T-cell (primary cell): ENCODE measurements around the gene SENP7. TPM values are rescaled to one million over a fixed set of nuclear protein-coding genes. Genes with fewer than 3 reads are reported as not detected.

Experiments used
- ATAC-seq, 4 experiments: fragments of 200-7000 bp in 3 of 4; fragments of 150-1000 bp in 1 of 4; cut with Tn5 transposase; replicated peaks in 1 of 4; 1 replicate in 3 of 4; 2 replicates in 1 of 4; pipeline ENCODE4 v1.10.0; 2021; ENCODE audit warnings: moderate library complexity in 3 of 4, mild to moderate bottlenecking in 2 of 4, moderate number of reproducible peaks in 1 of 4
- CTCF ChIA-PET, 2 donors: fragments of 300-600 bp; sonication (Branson Sonifier 250); formaldehyde crosslinking; loops; one replicate each; lab custom pipeline; 2022; ENCODE audit warnings: antibody characterized with exemption in 2 of 2; lab: Charles Lee
- POLR2A ChIA-PET, 2 donors: fragments of 300-600 bp; sonication (Branson Sonifier 250); formaldehyde crosslinking; loops; one replicate each; lab custom pipeline; 2022; ENCODE audit warnings: antibody characterized with exemption in 2 of 2; lab: Charles Lee
- DNase-seq, 35 experiments: peaks; one replicate each; pipeline versions ENCODE4 v3.0.0 to v3.0.0-alpha.2; 2013 to 2023
- H3K27ac ChIP-seq: one replicate; pipeline ENCODE4 v1.5.1; 2013; ENCODE audit warnings: low read length
- H3K27me3 ChIP-seq, 2 experiments: replicated peaks in 1 of 2; 1 replicate in 1 of 2; 2 replicates in 1 of 2; pipeline versions ENCODE4 v1.6.1 to v1.7.0; 2013; ENCODE audit warnings: low read length in 1 of 2, mixed read lengths in 1 of 2; ENCODE audit not compliant: control insufficient read depth in 2 of 2, insufficient read depth in 2 of 2; ENCODE audit errors: extremely low read depth in 1 of 2
- H3K36me3 ChIP-seq, 2 donors: 1 replicate in 1 of 2; 2 replicates in 1 of 2; pipeline versions ENCODE4 v1.6.1 to v1.7.0; 2013; ENCODE audit warnings: low read length in 1 of 2; ENCODE audit not compliant: control insufficient read depth in 2 of 2, insufficient read depth in 1 of 2; ENCODE audit errors: extremely low read depth in 1 of 2
- H3K4me1 ChIP-seq, 2 experiments: 1 replicate in 1 of 2; 2 replicates in 1 of 2; pipeline versions ENCODE4 v1.6.1 to v1.7.0; 2013; ENCODE audit warnings: low read length in 2 of 2, mixed read lengths in 1 of 2; ENCODE audit not compliant: insufficient read depth in 2 of 2, control insufficient read depth in 1 of 2; ENCODE audit errors: extremely low read depth in 1 of 2
- H3K4me3 ChIP-seq, 2 donors: 1 replicate in 1 of 2; 2 replicates in 1 of 2; pipeline versions ENCODE4 v1.5.1 to v1.7.0; 2013; ENCODE audit warnings: mild to moderate bottlenecking in 2 of 2, low read length in 1 of 2, moderate library complexity in 1 of 2; ENCODE audit not compliant: control insufficient read depth in 1 of 2; ENCODE audit errors: extremely low read depth in 1 of 2
- H3K9me3 ChIP-seq: 2 replicates; pipeline ENCODE4 v1.7.0; 2013
- H3K27ac Mint-ChIP-seq, 2 donors: one replicate each; pipeline ENCODE4 v1.8.0; 2020 to 2021; ENCODE audit warnings: mild to moderate bottlenecking in 2 of 2, mixed read lengths in 2 of 2
- H3K27me3 Mint-ChIP-seq, 2 donors: one replicate each; pipeline ENCODE4 v1.8.0; 2021 to 2022; ENCODE audit warnings: mixed read lengths in 2 of 2
- H3K36me3 Mint-ChIP-seq: one replicate; pipeline ENCODE4 v1.8.0; 2021; ENCODE audit warnings: mixed read lengths
- H3K4me1 Mint-ChIP-seq, 3 donors: one replicate each; pipeline ENCODE4 v1.8.0; 2020 to 2022; ENCODE audit warnings: mixed read lengths in 3 of 3, mild to moderate bottlenecking in 1 of 3
- H3K4me3 Mint-ChIP-seq, 3 donors: one replicate each; pipeline ENCODE4 v1.8.0; 2020 to 2022; ENCODE audit warnings: mild to moderate bottlenecking in 3 of 3, mixed read lengths in 3 of 3, moderate library complexity in 3 of 3
- H3K9me3 Mint-ChIP-seq, 3 donors: one replicate each; pipeline ENCODE4 v1.8.0; 2020 to 2022; ENCODE audit warnings: mixed read lengths in 3 of 3
- WGBS: methylation state at CpG from one replicate; pipeline ENCODE4 v1.1.5; 2013; ENCODE audit warnings: missing lambda C conversion rate; ENCODE audit not compliant: insufficient coverage; 5-methylcytosine and 5-hydroxymethylcytosine counted together
- total RNA-seq, 35 experiments: library from RNA in 6 of 35; stranded (reverse) in 6 of 35; fragments of 120-200 nt in 1 of 35; gene quantifications; one replicate each; pipeline versions ENCODE4 v1.2.1 to v1.2.4 and lab custom pipeline; 2013 to 2026

SENP7 gene
- total RNA-seq, 5 donors from 2014 or later (not counting 1 experiment from before 2014, with no cell fraction given), result 45.8 to 55.9 (median 48.6) TPM

DNA sequence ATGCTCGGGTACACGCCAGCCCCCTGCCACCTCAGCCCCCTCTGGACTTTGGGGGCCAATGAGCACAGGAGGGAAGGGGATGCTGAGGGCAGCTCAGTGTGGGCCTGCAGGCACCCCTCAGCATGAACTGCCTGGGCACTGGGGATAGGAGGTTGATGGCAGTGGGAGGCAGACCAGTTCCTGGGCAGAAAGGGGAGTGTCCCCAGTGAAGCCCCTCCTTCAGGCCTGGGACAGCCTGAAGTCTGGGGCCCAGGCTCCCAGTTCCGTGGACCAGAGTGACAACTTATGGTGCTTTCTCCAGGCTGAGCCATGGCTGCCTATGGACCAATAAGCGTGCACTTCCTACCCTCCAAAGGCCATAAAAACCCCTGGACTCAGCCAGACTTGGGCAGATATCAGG is 129.4 kb downstream of the SENP7 start:
- Mint-ChIP-seq H3K36me3 (peaks cover 17% of the 10 kb centered on the region), H3K9me3 (peaks cover 0 to 5% (median 0%) of the 10 kb centered on the region in 3 donors), H3K4me3 (no peak overlapping the region), H3K27ac (peak overlapping the region in 1 of 2 donors; percentile 22), H3K4me1 (peaks cover 64 to 72% (median 66%) of the 10 kb centered on the region in 3 donors), H3K27me3 (no peaks in the 10 kb centered on the region)
- WGBS, result 93% methylated on average over 2 of the region's 4 CpGs
- Histone ChIP-seq H3K4me3 (no peak overlapping the region), H3K4me1 (peaks cover 10 to 21% of the 10 kb centered on the region in 2 experiments), H3K27ac (no peak overlapping the region), H3K27me3 (no peaks in the 10 kb centered on the region), H3K9me3 (no peaks in the 10 kb centered on the region), H3K36me3 (peaks cover 6 to 10% of the 10 kb centered on the region in 2 donors)
- no peak for DNase-seq
- POLR2A ChIA-PET, result interaction anchor here in 1 of 2 donors (0.6 kb wide), 1 partner anchor 9 kb away, joined by 4 read pairs; no protein-coding TSS in a partner anchor
- ATAC-seq, result no peak
- CTCF ChIA-PET, result interaction anchor here in 1 of 2 donors (0.6 kb wide), 1 partner anchor 123 kb away, joined by 4 read pairs; no protein-coding TSS in a partner anchor

DNA sequence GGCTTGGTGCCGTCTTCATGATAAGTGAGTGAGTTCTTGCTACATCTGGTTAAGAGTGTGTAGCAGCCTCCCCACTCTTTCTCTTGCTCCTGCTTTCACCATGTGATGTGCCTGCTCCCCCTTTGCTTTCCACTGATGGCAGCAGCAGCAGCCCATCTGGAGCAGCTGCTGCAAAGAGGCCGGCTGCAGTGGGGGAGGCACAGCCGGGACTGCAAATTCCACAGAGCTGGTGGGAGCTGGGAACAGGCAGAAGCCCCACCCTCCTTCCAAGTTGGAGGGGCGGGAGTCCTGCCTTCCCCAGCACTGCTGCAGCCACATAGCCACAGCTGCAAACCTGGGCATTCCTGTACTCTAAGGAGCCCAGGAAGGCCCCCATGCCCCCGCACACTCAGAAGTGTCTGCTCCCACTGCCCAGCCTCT is 129.8 kb downstream of the SENP7 start:
- H3K36me3 Mint-ChIP-seq, result peaks cover 16% of the 10 kb centered on the region
- peaks cover 65 to 73% (median 68%) of the 10 kb centered on the region in 3 donors for H3K4me1 Mint-ChIP-seq
- no peaks in the 10 kb centered on the region for H3K9me3 ChIP-seq
- H3K4me3 ChIP-seq, result no peak overlapping the region
- 95% methylated on average over 4 of the region's 5 CpGs for WGBS
- no peaks in the 10 kb centered on the region for H3K27me3 ChIP-seq
- no peak overlapping the region for H3K27ac ChIP-seq
- H3K9me3 Mint-ChIP-seq, result peaks cover 0 to under 1% (median 0%) of the 10 kb centered on the region in 3 donors
- H3K27ac Mint-ChIP-seq, result peak overlapping the region in 1 of 2 donors; percentile 22
- peaks cover 5 to 10% of the 10 kb centered on the region in 2 donors for H3K36me3 ChIP-seq
- H3K4me1 ChIP-seq, result peaks cover 10 to 21% of the 10 kb centered on the region in 2 experiments
- H3K4me3 Mint-ChIP-seq, result no peak overlapping the region
- DNase-seq (no peak), ATAC-seq (no peak)
- CTCF ChIA-PET, result interaction anchor here in 1 of 2 donors (1.6 kb wide), 1 partner anchor 313 kb away, joined by 5 read pairs; no protein-coding TSS in a partner anchor
- no peaks in the 10 kb centered on the region for H3K27me3 Mint-ChIP-seq
- POLR2A ChIA-PET, result interaction anchor here in 1 of 2 donors (0.6 kb wide), 1 partner anchor 8 kb away, joined by 4 read pairs; no protein-coding TSS in a partner anchor

DNA sequence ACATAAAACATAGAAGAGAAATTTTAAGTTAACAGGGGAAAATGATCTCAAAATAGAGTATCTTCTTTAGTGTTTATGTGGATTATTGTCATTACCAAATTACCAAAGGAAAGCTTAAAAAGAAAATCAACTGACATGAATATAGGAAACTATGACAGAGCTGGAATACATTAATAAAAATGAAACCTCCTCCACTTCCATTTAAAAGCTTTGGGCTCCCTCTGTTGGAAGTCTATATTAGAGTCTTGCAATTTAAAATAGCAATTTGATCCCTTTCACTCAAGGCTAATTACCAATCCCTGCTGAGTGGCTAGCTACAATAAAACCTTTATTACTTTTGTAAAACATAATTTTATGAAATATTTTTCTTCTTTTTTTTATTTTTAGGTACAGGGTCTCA is 131.2 kb downstream of the SENP7 start:
- DNase-seq (peak in 1 of 35 experiments; percentile 58), ATAC-seq (peak in 1 of 4 experiments; percentile 51)
- Mint-ChIP-seq H3K36me3 (peaks cover 15% of the 10 kb centered on the region), H3K27ac (no peak overlapping the region), H3K27me3 (no peaks in the 10 kb centered on the region), H3K4me1 (peaks cover 63 to 73% (median 67%) of the 10 kb centered on the region in 3 donors), H3K9me3 (no peaks in the 10 kb centered on the region), H3K4me3 (no peak overlapping the region)
- H3K36me3 ChIP-seq, result peaks cover 0 to 10% of the 10 kb centered on the region in 2 donors
- no peak overlapping the region for H3K27ac ChIP-seq
- no peaks in the 10 kb centered on the region for H3K9me3 ChIP-seq
- no peak overlapping the region for H3K4me3 ChIP-seq
- ChIA-PET CTCF (interaction anchor here in 1 of 2 donors (0.6 to 1.6 kb wide), 7 partner anchors 8 to 314 kb away, joined by 3 to 6 read pairs (median 4); no protein-coding TSS in a partner anchor), POLR2A (interaction anchor here in 1 of 2 donors (0.9 kb wide), 1 partner anchor 180 kb away, joined by 3 read pairs; the partner anchor contains the start of gene TRMT10C)
- H3K27me3 ChIP-seq, result no peaks in the 10 kb centered on the region
- H3K4me1 ChIP-seq, result peaks cover 7 to 10% of the 10 kb centered on the region in 2 experiments

DNA sequence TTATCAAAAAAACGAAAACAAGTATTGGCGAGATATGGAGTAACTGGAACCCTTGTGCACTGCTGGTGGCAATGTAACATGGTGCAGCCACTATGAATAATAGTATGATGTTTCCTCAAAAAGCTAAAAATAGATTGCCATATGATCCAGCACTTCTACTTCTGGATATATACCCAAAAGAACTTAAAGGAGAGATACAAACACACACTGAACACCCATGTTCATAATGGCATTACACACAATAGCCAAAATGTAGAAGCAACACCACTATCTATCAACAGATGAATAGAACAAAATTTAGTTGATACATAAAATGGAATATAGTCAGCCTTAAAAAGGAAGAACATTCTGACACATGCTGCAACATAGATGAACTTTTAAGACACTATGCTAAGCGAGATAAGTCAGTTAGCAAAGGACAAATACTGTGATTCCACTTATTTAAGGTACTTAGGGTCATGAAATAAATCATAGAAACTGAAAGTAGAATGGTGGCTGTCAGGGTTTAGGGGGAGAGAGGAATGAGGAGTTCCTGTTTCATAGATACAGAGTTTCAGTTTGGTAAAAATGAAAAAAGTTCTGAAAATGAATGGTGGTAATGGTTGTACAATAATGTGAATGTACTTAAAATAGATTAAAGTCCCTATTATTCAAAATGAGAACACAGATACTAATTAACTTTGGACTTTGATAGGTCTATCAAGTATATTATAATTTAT is 133.2 kb downstream of the SENP7 start:
- H3K9me3 Mint-ChIP-seq, result no peaks in the 10 kb centered on the region
- Histone ChIP-seq H3K27ac (peak overlapping the region; percentile 48), H3K9me3 (no peaks in the 10 kb centered on the region), H3K4me1 (peaks cover 3 to 10% of the 10 kb centered on the region in 2 experiments), H3K36me3 (peaks cover 0 to 10% of the 10 kb centered on the region in 2 donors), H3K4me3 (peak overlapping the region in 1 of 2 donors; percentile 1), H3K27me3 (no peaks in the 10 kb centered on the region)
- H3K36me3 Mint-ChIP-seq, result peaks cover 12% of the 10 kb centered on the region
- ATAC-seq, result peak; percentile 54 to 81 (median 64)
- ChIA-PET POLR2A (no interaction called here), CTCF (no interaction called here)
- peak overlapping the region; percentile 18 to 72 (median 50) for H3K4me3 Mint-ChIP-seq
- WGBS, result 0% methylated on average over 1 of the region's 3 CpGs
- peak in 1 of 35 experiments; percentile 43 for DNase-seq
- H3K27ac Mint-ChIP-seq, result peak overlapping the region; percentile 52 to 73
- no peaks in the 10 kb centered on the region for H3K27me3 Mint-ChIP-seq
- H3K4me1 Mint-ChIP-seq, result peaks cover 55 to 71% (median 61%) of the 10 kb centered on the region in 3 donors

DNA sequence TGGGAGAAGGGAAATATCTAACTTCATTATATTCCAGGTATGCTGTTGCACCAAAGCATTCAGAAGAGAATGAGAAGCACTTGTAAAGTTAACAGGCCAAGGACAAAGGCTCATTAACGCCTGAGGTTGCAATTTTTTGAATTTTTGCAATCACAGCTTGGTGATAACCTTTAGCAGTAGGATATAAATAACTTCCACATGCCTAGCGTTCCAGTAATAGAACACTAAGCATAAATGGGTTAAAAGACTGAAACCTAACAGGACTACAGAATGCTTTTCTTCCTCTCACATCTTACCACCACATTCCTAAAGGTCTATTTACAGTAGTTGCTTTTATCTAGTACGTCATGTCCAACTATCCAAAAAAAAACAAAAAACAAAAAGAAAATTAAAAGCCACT is 135.2 kb downstream of the SENP7 start:
- Mint-ChIP-seq H3K27ac (peak overlapping the region; percentile 34 to 35), H3K4me1 (peaks cover 60 to 80% (median 61%) of the 10 kb centered on the region in 3 donors), H3K9me3 (no peaks in the 10 kb centered on the region), H3K27me3 (no peaks in the 10 kb centered on the region), H3K4me3 (no peak overlapping the region), H3K36me3 (peaks cover 12% of the 10 kb centered on the region)
- no peak overlapping the region for H3K4me3 ChIP-seq
- WGBS, result no CpG with 5 or more reads among the region's 3 CpGs
- H3K9me3 ChIP-seq, result no peaks in the 10 kb centered on the region
- no peaks in the 10 kb centered on the region for H3K27me3 ChIP-seq
- no peaks in the 10 kb centered on the region for H3K36me3 ChIP-seq
- ATAC-seq (no peak), DNase-seq (no peak)
- CTCF ChIA-PET, result interaction anchor here in 1 of 2 donors (0.7 kb wide), 1 partner anchor 54 kb away, joined by 4 read pairs; no protein-coding TSS in a partner anchor
- POLR2A ChIA-PET, result no interaction called here
- H3K27ac ChIP-seq, result no peak overlapping the region
- peaks cover 3 to 10% of the 10 kb centered on the region in 2 experiments for H3K4me1 ChIP-seq

DNA sequence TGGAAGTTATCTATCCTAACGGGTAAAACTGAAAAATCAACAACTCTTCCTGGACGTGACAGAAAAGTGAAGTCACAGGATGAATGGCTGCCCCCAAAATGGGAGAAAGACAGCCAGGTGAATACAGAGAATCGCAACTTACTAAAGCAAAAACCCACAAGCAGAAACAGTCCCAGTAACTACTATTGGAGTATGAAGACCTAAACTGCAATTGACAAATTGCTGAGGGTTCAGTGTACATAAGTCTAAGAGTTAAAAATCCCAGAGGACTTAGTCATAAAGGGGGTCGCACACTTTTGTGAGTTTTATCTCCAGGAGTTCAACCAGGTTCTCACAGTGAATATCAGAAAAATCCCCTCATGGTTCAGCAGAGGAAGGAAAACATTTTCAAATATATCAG is 135.8 kb downstream of the SENP7 start:
- WGBS, result 86% methylated on average over 1 of the region's 4 CpGs
- ChIA-PET POLR2A (no interaction called here), CTCF (interaction anchor here in 1 of 2 donors (0.7 kb wide), 1 partner anchor 53 kb away, joined by 4 read pairs; no protein-coding TSS in a partner anchor)
- Mint-ChIP-seq H3K4me3 (no peak overlapping the region), H3K9me3 (no peaks in the 10 kb centered on the region), H3K4me1 (peaks cover 57 to 76% (median 59%) of the 10 kb centered on the region in 3 donors), H3K27me3 (no peaks in the 10 kb centered on the region), H3K27ac (no peak overlapping the region), H3K36me3 (peaks cover 12% of the 10 kb centered on the region)
- Histone ChIP-seq H3K27me3 (no peaks in the 10 kb centered on the region), H3K36me3 (no peaks in the 10 kb centered on the region), H3K9me3 (no peaks in the 10 kb centered on the region), H3K27ac (no peak overlapping the region), H3K4me1 (peaks cover 2 to 10% of the 10 kb centered on the region in 2 experiments), H3K4me3 (no peak overlapping the region)
- ATAC-seq, result no peak
- DNase-seq, result no peak
